H1 (cell line): ENCODE data around the gene EFR3B. TPM values are rescaled to one million over a fixed set of nuclear protein-coding genes. Genes with fewer than 3 reads are reported as not detected.

Experiments
- CTCF ChIA-PET: fragments of 300-600 bp; sonication (Branson Sonifier 250); formaldehyde crosslinking; loops from one replicate; lab custom pipeline; 2021; ENCODE audit not compliant: partially characterized antibody; lab: Charles Lee
- POLR2A ChIA-PET: fragments of 300-600 bp; sonication (Branson Sonifier 250); formaldehyde crosslinking; loops from one replicate; lab custom pipeline; 2021; ENCODE audit warnings: inconsistent platforms; ENCODE audit not compliant: partially characterized antibody; lab: Charles Lee
- DNase-seq, 2 experiments: peaks; one replicate each; pipeline versions ENCODE4 v3.0.0 to v3.0.0-alpha.2; 2010 to 2022; ENCODE audit warnings: low spot score in 2 of 2, low read depth in 1 of 2, mixed read lengths in 1 of 2
- FAIRE-seq: peaks from 2 replicates; lab custom pipeline; 2011; peaks lifted over from hg19 to GRCh38; lab: Jason Lieb, UNC
- H2AFZ ChIP-seq: 2 replicates; pipeline ENCODE4 v1.8.1; 2012; ENCODE audit warnings: low read length, inconsistent platforms
- H2AK5ac ChIP-seq: 2 replicates; pipeline ENCODE4 v1.6.1; 2013; ENCODE audit warnings: low read depth, low read length
- H2BK120ac ChIP-seq: replicated peaks from 2 replicates; pipeline ENCODE3; 2013; ENCODE audit warnings: low read depth, low read length, inconsistent platforms
- H2BK12ac ChIP-seq: 2 replicates; pipeline ENCODE4 v1.6.1; 2013; ENCODE audit warnings: low read depth, low read length
- H2BK15ac ChIP-seq: 2 replicates; pipeline ENCODE4 v1.6.1; 2013; ENCODE audit warnings: low read length
- H2BK20ac ChIP-seq: 2 replicates; pipeline ENCODE4 v1.6.1; 2013; ENCODE audit warnings: low read length
- H2BK5ac ChIP-seq: 2 replicates; pipeline ENCODE4 v1.6.1; 2013; ENCODE audit warnings: low read depth, low read length
- H3K14ac ChIP-seq: 2 replicates; pipeline ENCODE4 v1.6.1; 2013; ENCODE audit warnings: inconsistent platforms; ENCODE audit not compliant: insufficient read length
- H3K18ac ChIP-seq: 2 replicates; pipeline ENCODE4 v1.6.1; 2013; ENCODE audit warnings: low read length; ENCODE audit errors: extremely low read depth
- H3K23ac ChIP-seq: 2 replicates; pipeline ENCODE4 v1.6.1; 2013; ENCODE audit warnings: inconsistent platforms; ENCODE audit not compliant: insufficient read length
- H3K23me2 ChIP-seq: 2 replicates; pipeline ENCODE4 v1.6.1; 2013; ENCODE audit warnings: low read depth, low read length
- H3K27ac ChIP-seq: 2 replicates; pipeline ENCODE4 v1.6.1; 2011; ENCODE audit warnings: low read depth, low read length, inconsistent platforms
- H3K27me3 ChIP-seq, 4 experiments: replicated peaks in 1 of 4; 1 replicate in 1 of 4; 2 replicates in 3 of 4; pipeline versions ENCODE4 v1.6.1 to v1.8.1; 2011 to 2013; ENCODE audit warnings: low read length in 3 of 4, mild to moderate bottlenecking in 3 of 4, inconsistent platforms in 2 of 4, mixed read lengths in 2 of 4, moderate library complexity in 1 of 4; ENCODE audit not compliant: control insufficient read depth in 3 of 4, insufficient read depth in 3 of 4; ENCODE audit errors: extremely low read depth in 1 of 4
- H3K36me3 ChIP-seq, 4 experiments: 2 replicates each; pipeline versions ENCODE4 v1.6.1 to v1.8.1; 2011 to 2013; ENCODE audit warnings: mild to moderate bottlenecking in 4 of 4, low read length in 3 of 4, moderate library complexity in 2 of 4, control low read depth in 1 of 4, inconsistent platforms in 1 of 4; ENCODE audit not compliant: insufficient read depth in 4 of 4, control insufficient read depth in 2 of 4
- H3K4ac ChIP-seq: replicated peaks from 2 replicates; pipeline ENCODE3; 2013; ENCODE audit warnings: low read length, low read depth, mixed read lengths, inconsistent platforms; ENCODE audit not compliant: insufficient read length
- H3K4me1 ChIP-seq, 4 experiments: replicated peaks in 1 of 4; 1 replicate in 1 of 4; 2 replicates in 3 of 4; pipeline versions ENCODE4 v1.6.1 to v1.8.1; 2011 to 2013; ENCODE audit warnings: low read length in 3 of 4, inconsistent platforms in 2 of 4, mixed read lengths in 1 of 4; ENCODE audit not compliant: insufficient read depth in 4 of 4, control insufficient read depth in 3 of 4
- H3K4me2 ChIP-seq, 2 experiments: 2 replicates each; pipeline versions ENCODE4 v1.6.1 to v1.8.1; 2011 to 2013; ENCODE audit warnings: low read depth in 2 of 2, low read length in 2 of 2, control low read depth in 1 of 2, inconsistent platforms in 1 of 2, mild to moderate bottlenecking in 1 of 2; ENCODE audit not compliant: insufficient read depth in 1 of 2
- H3K4me3 ChIP-seq, 4 experiments: fragments of 200-600, 300-600 bp in 1 of 4; sonication (generic), shearing (Covaris generic), sonication (Bioruptor Twin) in 1 of 4; 2 replicates each; pipeline versions ENCODE4 v1.5.1 to v1.8.1; 2011 to 2016; ENCODE audit warnings: low read length in 4 of 4, low read depth in 3 of 4, control low read depth in 2 of 4, inconsistent platforms in 2 of 4, mild to moderate bottlenecking in 2 of 4, mixed read lengths in 1 of 4, moderate library complexity in 1 of 4; ENCODE audit not compliant: insufficient read depth in 2 of 4; ENCODE audit errors: extremely low read depth in 1 of 4
- H3K56ac ChIP-seq: replicated peaks from 2 replicates; pipeline ENCODE3; 2013; ENCODE audit warnings: low read depth, mild to moderate bottlenecking, mixed read lengths, low read length, inconsistent platforms; ENCODE audit not compliant: insufficient read length
- H3K79me1 ChIP-seq: 2 replicates; pipeline ENCODE4 v1.6.1; 2013; ENCODE audit warnings: low read depth, low read length, control low read depth
- H3K79me2 ChIP-seq, 2 experiments: 2 replicates each; pipeline versions ENCODE4 v1.6.1 to v1.8.1; 2012 to 2013; ENCODE audit warnings: low read length in 2 of 2, mild to moderate bottlenecking in 2 of 2, inconsistent platforms in 1 of 2; ENCODE audit not compliant: insufficient read depth in 2 of 2, control insufficient read depth in 1 of 2
- H3K9ac ChIP-seq, 4 experiments: replicated peaks in 1 of 4; 1 replicate in 1 of 4; 2 replicates in 3 of 4; pipeline versions ENCODE4 v1.6.1 to v1.8.1; 2011 to 2013; ENCODE audit warnings: low read depth in 3 of 4, low read length in 3 of 4, control low read depth in 2 of 4, mild to moderate bottlenecking in 2 of 4, moderate library complexity in 2 of 4, inconsistent platforms in 1 of 4; ENCODE audit errors: extremely low read depth in 1 of 4
- H3K9me3 ChIP-seq, 2 experiments: 2 replicates each; pipeline versions ENCODE4 v1.6.1 to v1.8.1; 2012 to 2013; ENCODE audit warnings: mild to moderate bottlenecking in 2 of 2, moderate library complexity in 2 of 2, control low read depth in 1 of 2, inconsistent platforms in 1 of 2, low read depth in 1 of 2, low read length in 1 of 2, mixed read lengths in 1 of 2; ENCODE audit not compliant: insufficient read depth in 2 of 2
- H4K20me1 ChIP-seq, 2 experiments: replicated peaks in 1 of 2; 2 replicates each; pipeline versions ENCODE3 to v1.8.1; 2011 to 2013; ENCODE audit warnings: inconsistent platforms in 2 of 2, low read length in 2 of 2, mild to moderate bottlenecking in 1 of 2; ENCODE audit not compliant: insufficient read depth in 2 of 2, control insufficient read depth in 1 of 2
- H4K5ac ChIP-seq: 2 replicates; pipeline ENCODE4 v1.6.1; 2013; ENCODE audit warnings: low read length, low read depth, mixed read lengths, inconsistent platforms; ENCODE audit not compliant: insufficient read length
- H4K8ac ChIP-seq: 2 replicates; pipeline ENCODE4 v1.8.0; 2013; ENCODE audit warnings: mild to moderate bottlenecking, moderate library complexity, low read length, inconsistent platforms; ENCODE audit not compliant: insufficient read depth; ENCODE audit errors: extremely low read depth
- H4K91ac ChIP-seq: replicated peaks from 2 replicates; pipeline ENCODE3; 2013; ENCODE audit warnings: low read length, mixed read lengths, inconsistent platforms; ENCODE audit not compliant: insufficient read length
- CHD1 ChIP-seq: IDR thresholded peaks from 2 replicates; pipeline ENCODE4 v1.6.1; 2012; ENCODE audit warnings: low read depth, low read length, improper control_type of control experiment
- SP4 ChIP-seq: IDR thresholded peaks from 2 replicates; pipeline ENCODE4 v1.6.1; 2012; ENCODE audit warnings: low read length, inconsistent platforms
- TAF1 ChIP-seq: IDR thresholded peaks from 2 replicates; pipeline ENCODE4 v1.6.1; 2011; ENCODE audit warnings: mild to moderate bottlenecking, low read depth, low read length
- WGBS, 2 experiments: shearing (Covaris generic) in 1 of 2; methylation state at CpG; one replicate each; pipeline versions ENCODE4 v1.1.6 to v1.1.7; 2013 to 2015; ENCODE audit warnings: low lambda C conversion rate in 2 of 2, mixed read lengths in 2 of 2, inconsistent platforms in 1 of 2, low coverage in 1 of 2, missing lambda C conversion rate in 1 of 2; ENCODE audit not compliant: insufficient replicate concordance in 2 of 2, insufficient coverage in 1 of 2, insufficient read length in 1 of 2; ENCODE audit errors: extremely low coverage in 1 of 2, missing lambda C conversion rate in 1 of 2; 5-methylcytosine and 5-hydroxymethylcytosine counted together
- polyA plus RNA-seq, 7 experiments: library from polyadenylated mRNA; depleted of rRNA in 3 of 7; stranded (reverse) in 5 of 7; unstranded in 2 of 7; fragments of >200 nt in 5 of 7; fragments of 200-250 nt in 2 of 7; gene quantifications; 1 replicate in 5 of 7; 2 replicates in 1 of 7; 4 replicates in 1 of 7; pipeline versions ENCODE4 v1.2.1 to v1.2.3, GENCODE V29; 2011 to 2013; ENCODE audit warnings: missing spikeins in 2 of 7, mixed read lengths in 2 of 7
- total RNA-seq: library from RNA; stranded (reverse); fragmentation: NEBNext Ultra II Directional; extraction: Animal tissue kit (Norgen Biotek cat#: 25700); gene quantifications from 2 replicates; pipeline ENCODE4 v1.2.1, GENCODE V29; 2021

Gene EFR3B
- total and polyA plus RNA-seq, 2 of the 8 experiments (the other 6 are each of a cell fraction or from before 2014, with no cell fraction given): 3.4 to 9.6 TPM

- no peaks in the 10 kb centered on the region; a peak in 2 of 7 replicates for H3K27me3 ChIP-seq
- ChIA-PET CTCF (interaction anchor here (0.9 to 1.6 kb wide), 5 partner anchors 32 to 65 kb away, joined by 3 to 6 read pairs (median 3); no protein-coding TSS in a partner anchor), POLR2A (no interaction called here)
- H3K9ac ChIP-seq: no peak overlapping the region
- no peaks in the 10 kb centered on the region for H3K79me1 ChIP-seq
- no peak overlapping the region for H3K18ac ChIP-seq
- H2AFZ ChIP-seq: no peak overlapping the region
- H2BK12ac ChIP-seq: no peak overlapping the region
- H2BK20ac ChIP-seq: no peak overlapping the region
- H3K23ac ChIP-seq: no peak overlapping the region
- no peak overlapping the region for H4K8ac ChIP-seq
- H3K9me3 ChIP-seq: no peaks in the 10 kb centered on the region
- no peak overlapping the region for H4K5ac ChIP-seq
- no peak overlapping the region for H3K27ac ChIP-seq
- TF ChIP-seq CHD1 (no peak), SP4 (no peak), TAF1 (no peak)
- H2BK120ac ChIP-seq: no peak overlapping the region
- 81% methylated on average over 6 of the region's 6 CpGs; no CpG with 5 or more reads in 1 of the 2 experiments for WGBS, 2 experiments
- no peak for DNase-seq
- H4K91ac ChIP-seq: no peak overlapping the region
- FAIRE-seq: no peak
- H2BK5ac ChIP-seq: no peak overlapping the region
- no peaks in the 10 kb centered on the region for H3K4me1 ChIP-seq
- peaks cover 3% of the 10 kb centered on the region; the same call in 1 of the 2 replicates for H3K23me2 ChIP-seq
- no peak overlapping the region for H3K4ac ChIP-seq
- no peak overlapping the region for H2BK15ac ChIP-seq
- no peak overlapping the region for H3K4me2 ChIP-seq
- no peak overlapping the region for H3K14ac ChIP-seq
- H3K4me3 ChIP-seq: no peak overlapping the region
- no peak overlapping the region for H2AK5ac ChIP-seq
- H3K36me3 ChIP-seq: no peaks in the 10 kb centered on the region
- no peaks in the 10 kb centered on the region for H4K20me1 ChIP-seq
- H3K56ac ChIP-seq: no peak overlapping the region
- no peaks in the 10 kb centered on the region for H3K79me2 ChIP-seq
Observed at GRCh38 chr2:25036221-25036559, 5.7 kb upstream of the EFR3B start.
